GM21360 (cell line): ENCODE results near the gene PTPRM.

ENCODE experiments used
- ATAC-seq: cut with Tn5 transposase; IDR thresholded peaks from one replicate; pipeline ENCODE4 v1.9.1; 2021; ENCODE audit warnings: mild to moderate bottlenecking, moderate library complexity; ENCODE audit not compliant: unreplicated experiment

The PTPRM gene

DNA sequence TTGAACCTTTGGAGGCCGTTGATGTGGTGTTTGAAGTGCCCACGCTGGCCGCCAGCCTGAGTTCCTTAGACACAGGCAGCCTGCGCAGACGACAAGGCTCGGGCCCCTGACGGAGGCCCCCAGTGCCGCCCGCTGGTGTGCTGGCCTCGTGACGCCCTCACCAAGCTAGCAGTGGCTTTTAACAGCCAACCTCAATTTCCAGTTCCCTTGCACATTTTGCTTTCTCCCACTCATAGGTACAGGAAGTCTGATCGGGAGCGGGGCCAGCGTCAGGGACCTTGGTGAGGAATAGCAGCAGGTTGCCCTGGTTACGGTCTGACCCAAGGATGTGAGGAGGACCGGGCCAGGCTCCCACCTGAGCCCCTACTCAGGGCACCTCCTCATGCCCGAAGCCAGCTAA, 834.5 kb downstream of the PTPRM start:
- ATAC-seq, result no peak

GRCh38 chr18:8402237-8402636, 835.1 kb downstream of the PTPRM start:
- no peak for ATAC-seq

DNA sequence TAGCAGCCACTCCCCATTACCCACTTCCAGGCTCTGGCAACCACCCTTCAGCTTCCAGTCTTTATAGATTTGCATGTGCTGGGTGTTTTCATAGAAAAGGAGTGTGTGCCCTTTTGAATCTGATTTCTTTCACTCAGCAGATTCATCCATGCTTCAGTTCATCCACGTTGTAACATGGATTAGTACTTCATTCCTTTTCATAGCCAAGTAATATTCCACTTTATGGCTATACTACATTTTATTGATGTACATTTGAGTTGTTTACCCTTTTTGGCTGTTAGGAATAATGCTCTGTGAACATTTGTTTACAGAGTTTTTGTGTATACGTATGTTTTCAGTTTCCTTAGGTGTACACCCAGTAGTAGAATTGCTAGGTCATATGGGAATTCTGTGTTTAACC, 836.6 kb downstream of the PTPRM start:
- ATAC-seq, result no peak

GRCh38 chr18:8406186-8406867, 839.2 kb downstream of the PTPRM start:
- ATAC-seq, result no peak

- ATAC-seq, result no peak
Observed at GRCh38 chr18:8406868-8407250, 839.7 kb downstream of the PTPRM start.

DNA sequence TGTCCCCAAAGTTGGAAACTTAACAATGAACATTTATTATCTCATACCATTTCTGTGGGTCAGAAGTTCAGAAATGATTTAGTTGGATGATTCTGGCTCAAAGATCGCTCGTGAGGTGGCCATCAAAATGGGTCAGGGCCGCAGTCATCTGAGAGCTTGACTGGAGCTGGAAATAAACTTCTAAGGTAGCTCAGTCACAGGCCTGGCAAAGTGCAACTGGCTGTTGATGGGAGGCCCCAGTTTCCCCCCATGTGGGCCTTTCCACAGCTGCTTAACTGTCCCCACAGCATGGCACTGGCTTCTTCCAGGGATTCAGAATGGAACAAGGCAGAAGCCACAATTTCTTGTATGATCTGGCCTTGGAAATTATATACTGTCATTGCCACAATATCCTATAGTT, 842.0 kb downstream of the PTPRM start:
- ATAC-seq, result no peak

DNA sequence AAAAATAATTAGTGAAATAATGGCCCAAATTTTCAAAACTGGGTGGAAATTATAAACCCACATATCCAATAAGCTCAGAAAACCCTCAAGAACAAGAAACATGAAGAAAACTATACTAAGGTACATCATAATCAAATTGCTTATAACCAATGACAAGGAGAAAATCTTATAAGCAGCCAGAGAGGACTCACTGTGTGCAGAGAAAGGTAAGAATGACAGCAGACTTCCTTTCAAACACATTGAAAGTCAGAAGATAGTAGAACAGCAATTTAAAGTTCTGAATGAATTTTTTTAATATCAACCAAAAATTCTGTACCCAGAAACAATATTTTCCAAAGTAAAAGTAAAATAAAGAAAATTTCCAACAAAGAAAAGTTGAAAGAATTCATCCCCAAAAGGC, 844.4 kb downstream of the PTPRM start:
- ATAC-seq, result no peak

GRCh38 chr18:8412117-8412516, 845.0 kb downstream of the PTPRM start:
- no peak for ATAC-seq

DNA sequence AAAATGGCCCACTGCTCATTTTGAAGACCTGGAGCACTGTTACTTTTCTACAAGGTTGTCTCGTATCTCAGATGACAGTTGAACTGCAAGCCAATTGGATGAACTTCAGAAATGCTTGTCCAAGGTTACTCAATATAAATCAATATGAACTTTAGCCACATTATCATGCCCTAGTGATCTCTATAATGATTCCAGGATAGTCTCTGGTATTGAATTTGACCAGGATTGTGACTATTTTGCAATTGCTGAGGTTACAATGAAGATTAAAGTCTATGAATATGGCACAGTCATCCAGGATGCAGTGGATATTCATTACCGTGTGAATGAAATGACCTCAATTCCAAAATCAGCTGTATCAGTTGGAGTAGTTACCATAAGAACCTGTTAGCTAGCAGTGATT, 846.1 kb downstream of the PTPRM start:
- no peak for ATAC-seq

- ATAC-seq, result no peak
Observed at GRCh38 chr18:8413751-8414150, 846.6 kb downstream of the PTPRM start.

DNA sequence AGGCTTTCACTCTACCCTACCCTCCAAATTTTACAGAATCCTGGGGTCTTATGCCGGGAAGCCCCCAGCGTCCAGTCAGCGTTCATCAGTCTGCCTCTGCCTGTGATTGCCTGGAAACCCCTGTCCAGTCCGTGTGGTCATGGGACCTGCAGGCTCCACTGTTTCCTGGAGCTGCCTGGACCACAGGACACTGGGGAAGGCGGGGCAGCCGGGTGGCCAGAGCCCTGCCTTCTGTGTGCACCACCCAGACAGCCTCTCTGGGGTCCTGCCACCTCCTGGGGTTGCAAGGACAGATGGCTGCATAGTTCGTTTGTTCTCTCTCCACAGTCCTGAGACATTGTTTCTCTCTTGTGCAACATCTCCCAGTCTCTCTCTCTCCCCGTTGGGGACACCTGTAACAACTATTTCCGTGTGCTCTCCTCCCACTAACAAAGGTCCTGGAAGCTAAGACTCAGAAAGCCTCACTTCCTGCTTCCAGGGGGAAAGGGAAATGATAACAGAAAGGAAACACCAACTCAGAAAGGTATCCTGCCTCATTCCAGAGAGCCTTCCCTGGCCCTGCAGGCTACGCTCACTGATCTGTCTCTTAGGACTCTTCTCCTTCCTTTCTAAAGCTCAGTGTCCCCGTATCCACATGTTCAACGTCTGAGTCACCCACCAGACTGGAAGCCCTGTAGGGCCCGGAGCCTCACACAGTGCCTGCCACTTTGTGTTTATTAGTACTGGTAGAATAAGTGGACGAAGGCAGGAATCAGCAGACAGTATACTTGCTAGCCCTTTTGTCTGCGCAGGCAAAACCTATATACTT, 849.3 kb downstream of the PTPRM start:
- ATAC-seq, result no peak

GRCh38 chr18:8422391-8422790, 855.3 kb downstream of the PTPRM start:
- ATAC-seq, result no peak

GRCh38 chr18:8423051-8423557, 856.0 kb downstream of the PTPRM start:
- no peak for ATAC-seq

- ATAC-seq, result no peak
Observed at GRCh38 chr18:8424481-8424880, 857.4 kb downstream of the PTPRM start.

DNA sequence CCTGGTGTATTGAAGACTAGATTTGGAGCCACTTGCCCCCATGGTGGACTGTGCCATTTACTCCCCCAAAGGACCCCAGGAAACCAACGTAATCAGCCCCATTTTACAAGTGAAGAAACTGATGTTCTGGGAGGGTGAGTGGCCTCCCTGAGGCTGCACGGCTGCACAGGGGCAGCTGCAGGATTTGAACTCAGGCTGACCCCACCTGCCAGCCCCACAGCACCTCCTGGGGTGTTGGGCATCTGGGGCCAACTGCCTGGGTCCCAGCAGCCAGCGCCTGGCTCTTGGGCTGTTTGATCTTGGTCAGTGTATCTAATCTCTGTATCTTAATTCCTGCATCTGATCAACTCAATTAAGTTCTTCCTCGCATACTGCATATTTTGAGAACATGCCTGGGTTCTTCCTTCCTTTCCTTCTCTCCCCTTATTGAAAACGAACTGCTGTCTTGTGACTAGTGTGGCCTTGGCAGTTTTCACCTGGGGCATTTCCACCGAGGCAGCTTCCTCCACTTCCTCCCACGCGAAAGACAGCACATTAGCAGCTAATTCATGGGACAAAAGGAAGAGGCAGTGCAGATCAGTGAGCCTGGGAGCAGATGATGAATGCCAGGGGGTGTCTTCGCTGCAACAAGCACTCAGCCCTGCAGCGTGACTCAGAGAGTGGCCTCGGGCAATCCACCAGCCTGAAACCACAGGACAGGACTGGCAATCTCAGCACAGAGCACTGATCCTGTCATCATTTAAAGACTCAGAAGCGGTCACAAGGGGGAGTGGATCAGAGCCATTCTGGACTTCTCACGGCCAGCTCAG, 858.0 kb downstream of the PTPRM start:
- no peak for ATAC-seq

- ATAC-seq, result no peak
Observed at GRCh38 chr18:8426401-8426800, 859.3 kb downstream of the PTPRM start.

- no peak for ATAC-seq
Observed at GRCh38 chr18:8427339-8427738, 860.2 kb downstream of the PTPRM start.

DNA sequence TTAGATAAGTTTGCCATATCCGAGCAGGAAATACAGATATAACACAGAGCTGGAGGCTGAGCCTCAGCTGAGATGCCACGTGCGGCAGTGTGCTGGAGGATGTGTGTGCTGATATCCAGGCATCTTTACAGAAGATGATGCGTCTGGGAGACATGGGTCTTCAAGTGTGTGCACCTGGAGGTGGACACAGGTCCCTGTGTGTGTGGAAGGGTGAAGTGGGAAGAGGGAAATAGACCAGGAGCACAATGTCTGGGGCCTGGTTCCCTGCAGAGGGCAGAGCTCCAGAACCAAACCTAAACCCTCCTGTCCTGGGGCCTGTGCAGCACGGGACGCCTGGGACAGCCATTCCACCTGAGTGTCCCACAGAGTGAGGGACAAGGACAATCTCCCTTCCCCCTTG, 861.8 kb downstream of the PTPRM start:
- ATAC-seq, result no peak

GRCh38 chr18:8431036-8431435, 863.9 kb downstream of the PTPRM start:
- no peak for ATAC-seq

GRCh38 chr18:8433323-8433722, 866.2 kb downstream of the PTPRM start:
- ATAC-seq, result no peak

- ATAC-seq, result no peak
Observed at GRCh38 chr18:8433771-8434170, 866.7 kb downstream of the PTPRM start.

DNA sequence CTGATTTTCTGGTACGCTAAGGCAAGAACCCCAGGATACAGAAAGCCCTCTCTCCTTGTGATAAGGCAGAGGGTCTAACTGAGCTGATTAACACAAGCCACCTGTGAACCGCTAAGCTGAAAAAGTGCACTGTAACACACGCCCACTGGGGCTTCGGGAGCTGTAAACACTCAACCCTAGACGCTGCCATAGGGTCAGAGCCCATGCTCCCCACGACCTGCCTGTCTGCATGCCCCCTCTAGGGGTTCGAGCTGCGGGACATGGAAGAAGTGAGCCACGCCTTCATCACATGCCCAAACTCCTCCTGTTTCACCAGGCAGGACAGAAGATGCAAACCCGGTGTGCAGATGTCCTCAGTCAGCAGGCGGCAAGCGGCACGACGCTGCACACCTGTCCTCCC, 868.3 kb downstream of the PTPRM start:
- no peak for ATAC-seq
